K562 (cell line): Measurements from ENCODE around the gene SEC16A. TPM values are rescaled to one million over a fixed set of nuclear protein-coding genes. Genes with fewer than 3 reads are reported as not detected.
A peak's percentile ranks its signal among the peaks of the same experiment; 100 is the strongest.

Experiments
- ATAC-seq: fragments of 200-7000 bp; cut with Tn5 transposase; 3 replicates; pipeline ENCODE4 v1.9.1; 2020; ENCODE audit warnings: moderate library complexity
- BruUV-seq: library from RNA; stranded (reverse); fragments of 400-500 nt; replicated peaks from 2 replicates; lab custom pipeline; 2021; lab: Mats Ljungman, UMichigan
- CTCF ChIA-PET: fragments of 300-600 bp; formaldehyde crosslinking; extraction: SDS; loops from one replicate; lab custom pipeline; 2021; ENCODE audit warnings: low intra/inter-chr PET ratio; lab: Yijun Ruan, JAX
- POLR2A ChIA-PET: fragments of 300-600, 350-650 bp; sonication (Branson Sonifier 250); formaldehyde crosslinking; extraction: SDS; loops from one replicate; lab custom pipeline; 2021; ENCODE audit warnings: antibody characterized with exemption, inconsistent platforms; lab: Yijun Ruan, JAX
- DNase-seq, 4 experiments: peaks; one replicate each; pipeline versions ENCODE4 v3.0.0 to v3.0.0-alpha.2; 2011 to 2018; ENCODE audit warnings: low spot score in 3 of 4, mixed read lengths in 3 of 4; ENCODE audit errors: extremely low read depth in 1 of 4
- FAIRE-seq: peaks from 2 replicates; lab custom pipeline; 2011; peaks lifted over from hg19 to GRCh38; lab: Jason Lieb, UNC
- H2AFZ ChIP-seq: 2 replicates; pipeline ENCODE4 v1.6.0; 2011; ENCODE audit warnings: low read depth, low read length, control low read depth, inconsistent platforms
- H3K27ac ChIP-seq: fragments of 200-600 bp; 3 replicates; pipeline ENCODE4 v1.8.0; 2011; ENCODE audit warnings: low read depth, mild to moderate bottlenecking, control low read depth, inconsistent platforms, low read length, moderate library complexity, mixed read lengths; ENCODE audit errors: extremely low read depth
- H3K27me3 ChIP-seq, 2 experiments: fragments of 300-600 bp in 1 of 2; 2 replicates in 1 of 2; 3 replicates in 1 of 2; pipeline versions ENCODE4 v1.6.0 to v1.8.0; 2011; ENCODE audit warnings: inconsistent platforms in 2 of 2, low read length in 2 of 2, mild to moderate bottlenecking in 1 of 2, mixed read lengths in 1 of 2, moderate library complexity in 1 of 2; ENCODE audit not compliant: control insufficient read depth in 2 of 2, insufficient read depth in 2 of 2
- H3K36me3 ChIP-seq: fragments of 300-600 bp; 3 replicates; pipeline ENCODE4 v1.8.0; 2011; ENCODE audit warnings: mild to moderate bottlenecking, low read length, inconsistent platforms; ENCODE audit not compliant: control insufficient read depth, insufficient read depth
- H3K4me1 ChIP-seq, 2 experiments: fragments of 200-600 bp in 1 of 2; replicated peaks in 1 of 2; 2 replicates in 1 of 2; 3 replicates in 1 of 2; pipeline versions ENCODE4 v1.5.1 to v1.8.0; 2011; ENCODE audit warnings: inconsistent platforms in 2 of 2, low read length in 2 of 2, mild to moderate bottlenecking in 1 of 2, mixed read lengths in 1 of 2, moderate library complexity in 1 of 2; ENCODE audit not compliant: control insufficient read depth in 2 of 2, insufficient read depth in 2 of 2
- H3K4me2 ChIP-seq: 2 replicates; pipeline ENCODE4 v1.6.1; 2011; ENCODE audit warnings: low read length, control low read depth, inconsistent platforms, mixed read lengths; ENCODE audit not compliant: insufficient read depth
- H3K4me3 ChIP-seq: fragments of 200-600 bp; sonication (generic), shearing (Covaris generic); 2 replicates; pipeline ENCODE4 v1.5.1; 2016; ENCODE audit warnings: control low read depth, inconsistent platforms
- H3K79me2 ChIP-seq: fragments of 200-600 bp; 3 replicates; pipeline ENCODE4 v1.8.0; 2011; ENCODE audit warnings: low read length, inconsistent platforms; ENCODE audit not compliant: control insufficient read depth, insufficient read depth
- H3K9ac ChIP-seq, 2 experiments: 2 replicates each; pipeline versions ENCODE4 v1.6.0 to v1.6.1; 2011; ENCODE audit warnings: low read depth in 2 of 2, low read length in 2 of 2, control low read depth in 1 of 2, inconsistent platforms in 1 of 2, mild to moderate bottlenecking in 1 of 2, mixed read lengths in 1 of 2; ENCODE audit not compliant: insufficient read depth in 1 of 2
- H3K9me1 ChIP-seq: one replicate; pipeline ENCODE4 v1.6.0; 2011; ENCODE audit warnings: inconsistent platforms, mild to moderate bottlenecking, low read length, moderate library complexity; ENCODE audit not compliant: control insufficient read depth, insufficient read depth
- H3K9me3 ChIP-seq: replicated peaks from 2 replicates; pipeline ENCODE4 v1.5.1; 2011; ENCODE audit warnings: low read depth, low read length, inconsistent platforms; ENCODE audit not compliant: control insufficient read depth, insufficient read depth
- H4K20me1 ChIP-seq: replicated peaks from 2 replicates; pipeline ENCODE4 v1.6.1; 2011; ENCODE audit warnings: low read length, inconsistent platforms, mixed read lengths; ENCODE audit not compliant: control insufficient read depth, insufficient read depth
- ARID3B ChIP-seq: fragments of 250-450 bp; sonication (Bioruptor Pico); IDR thresholded peaks from 2 replicates; pipeline ENCODE4 v1.4.0; 2020; ENCODE audit warnings: borderline replicate concordance
- CTBP1 ChIP-seq: fragments of 450-650 bp; IDR thresholded peaks from 2 replicates; pipeline ENCODE4 v1.6.1; 2016; ENCODE audit warnings: borderline replicate concordance
- HDAC6 ChIP-seq: IDR thresholded peaks from 2 replicates; pipeline ENCODE4 v1.6.1; 2012; ENCODE audit warnings: low read depth, mild to moderate bottlenecking, control low read depth, inconsistent platforms, low read length, moderate library complexity
- MCM7 ChIP-seq, 2 experiments: fragments of 450-650 bp; IDR thresholded peaks; 2 replicates each; pipeline ENCODE4 v1.6.1; 2016 to 2018
- MEF2D ChIP-seq: conservative IDR thresholded peaks from 2 replicates; pipeline ENCODE4 v1.6.1; 2016; ENCODE audit warnings: low read depth, missing genetic modification characterization, missing compliant biosample characterization
- PCBP2 ChIP-seq: fragments of 200-400 bp; formaldehyde crosslinking; IDR thresholded peaks from 2 replicates; pipeline ENCODE4 v1.6.1; 2018; ENCODE audit warnings: low read length, low read depth, mild to moderate bottlenecking, moderate library complexity; ENCODE audit not compliant: poor library complexity, severe bottlenecking
- RB1 ChIP-seq: fragments of 450-650 bp; IDR thresholded peaks from 2 replicates; pipeline ENCODE4 v1.6.1; 2017; ENCODE audit warnings: low read depth, mild to moderate bottlenecking
- RCOR1 ChIP-seq, 2 experiments: IDR thresholded peaks; 2 replicates each; pipeline ENCODE4 v1.6.1; 2012; ENCODE audit warnings: low read depth in 2 of 2, low read length in 2 of 2, borderline replicate concordance in 1 of 2, improper control_type of control experiment in 1 of 2
- SETDB1 ChIP-seq: IDR thresholded peaks from one replicate; pipeline ENCODE4 v1.6.1; 2012; ENCODE audit warnings: low read length, control low read depth, inconsistent platforms
- TSHZ1 ChIP-seq: fragments of 250-450 bp; sonication (Bioruptor Pico); IDR thresholded peaks from 2 replicates; pipeline ENCODE4 v1.4.0; 2020; ENCODE audit warnings: mild to moderate bottlenecking, moderate library complexity
- YY1 ChIP-seq, 3 experiments: IDR thresholded peaks; 2 replicates each; pipeline ENCODE4 v1.6.1; 2011; ENCODE audit warnings: low read length in 2 of 3, mild to moderate bottlenecking in 2 of 3, moderate library complexity in 2 of 3, borderline replicate concordance in 1 of 3, control low read depth in 1 of 3, low read depth in 1 of 3; ENCODE audit not compliant: insufficient read depth in 3 of 3, insufficient replicate concordance in 2 of 3, control insufficient read depth in 1 of 3, insufficient read length in 1 of 3; ENCODE audit errors: extremely low read depth in 1 of 3
- ZNF224 ChIP-seq: sonication (generic); formaldehyde crosslinking; IDR thresholded peaks from 2 replicates; pipeline ENCODE4 v1.8.0; 2022; ENCODE audit warnings: mild to moderate bottlenecking, missing genetic modification reagents
- ZNF282 ChIP-seq: sonication (generic); formaldehyde crosslinking; IDR thresholded peaks from 2 replicates; pipeline ENCODE4 v1.8.1; 2023; ENCODE audit warnings: missing genetic modification reagents
- ZNF57 ChIP-seq: fragments of 450-650 bp; formaldehyde crosslinking; IDR thresholded peaks from 2 replicates; pipeline ENCODE4 v1.4.0; 2020; ENCODE audit warnings: mild to moderate bottlenecking, moderate library complexity
- ZNF764 ChIP-seq: fragments of 250-450 bp; sonication (Bioruptor Pico); IDR thresholded peaks from 2 replicates; pipeline ENCODE4 v1.4.0; 2020; ENCODE audit warnings: low read depth, mild to moderate bottlenecking, moderate library complexity
- WGBS: fragments of 100-300 bp; shearing (Covaris generic); methylation state at CpG from one replicate; pipeline ENCODE4 v1.1.6; 2016; ENCODE audit warnings: low coverage, mixed read lengths; ENCODE audit not compliant: insufficient coverage; ENCODE audit errors: missing lambda C conversion rate; 5-methylcytosine and 5-hydroxymethylcytosine counted together
- in situ Hi-C: fragments of 300-500 bp; cut with MboI; formaldehyde crosslinking; loops from 4 replicates; pipeline ENCODE4 v1.15.0; 2018; ENCODE audit warnings: inconsistent platforms, mixed read lengths
- intact Hi-C: fragments of 100-400 bp; cut with micrococcal nuclease; formaldehyde crosslinking; loops from 2 replicates; pipeline ENCODE4 v1.14.2; 2022
- polyA plus RNA-seq, 8 experiments: library from polyadenylated mRNA; depleted of rRNA in 4 of 8; stranded (reverse) in 5 of 8; unstranded in 3 of 8; fragments of >200 nt; fragmentation: Nextera tagmentation in 2 of 8; fragmentation: Illumina TruSeq in 1 of 8; extraction: Ambion mirVana in 2 of 8; extraction: Trizol in 1 of 8; gene quantifications; 2 replicates each; pipeline versions ENCODE4 v1.2.1 to v1.2.3, GENCODE V29; 2011 to 2014; ENCODE audit warnings: inconsistent platforms in 1 of 8, missing spikeins in 1 of 8
- total RNA-seq, 7 experiments: library from RNA; depleted of rRNA in 6 of 7; stranded (reverse); fragments of >200 nt in 6 of 7; fragmentation: Illumina TruSeq in 2 of 7; extraction: Trizol in 2 of 7; gene quantifications; 2 replicates each; pipeline versions ENCODE4 v1.2.1 to v1.2.3, GENCODE V29; 2011 to 2021; ENCODE audit warnings: low replicate concordance in 1 of 7

SEC16A gene
- total and polyA plus RNA-seq, 9 of the 15 experiments (the other 6 are each of a cell fraction or from before 2014, with no cell fraction given), result 8.3 to 62.8 (median 14.0) TPM

DNA sequence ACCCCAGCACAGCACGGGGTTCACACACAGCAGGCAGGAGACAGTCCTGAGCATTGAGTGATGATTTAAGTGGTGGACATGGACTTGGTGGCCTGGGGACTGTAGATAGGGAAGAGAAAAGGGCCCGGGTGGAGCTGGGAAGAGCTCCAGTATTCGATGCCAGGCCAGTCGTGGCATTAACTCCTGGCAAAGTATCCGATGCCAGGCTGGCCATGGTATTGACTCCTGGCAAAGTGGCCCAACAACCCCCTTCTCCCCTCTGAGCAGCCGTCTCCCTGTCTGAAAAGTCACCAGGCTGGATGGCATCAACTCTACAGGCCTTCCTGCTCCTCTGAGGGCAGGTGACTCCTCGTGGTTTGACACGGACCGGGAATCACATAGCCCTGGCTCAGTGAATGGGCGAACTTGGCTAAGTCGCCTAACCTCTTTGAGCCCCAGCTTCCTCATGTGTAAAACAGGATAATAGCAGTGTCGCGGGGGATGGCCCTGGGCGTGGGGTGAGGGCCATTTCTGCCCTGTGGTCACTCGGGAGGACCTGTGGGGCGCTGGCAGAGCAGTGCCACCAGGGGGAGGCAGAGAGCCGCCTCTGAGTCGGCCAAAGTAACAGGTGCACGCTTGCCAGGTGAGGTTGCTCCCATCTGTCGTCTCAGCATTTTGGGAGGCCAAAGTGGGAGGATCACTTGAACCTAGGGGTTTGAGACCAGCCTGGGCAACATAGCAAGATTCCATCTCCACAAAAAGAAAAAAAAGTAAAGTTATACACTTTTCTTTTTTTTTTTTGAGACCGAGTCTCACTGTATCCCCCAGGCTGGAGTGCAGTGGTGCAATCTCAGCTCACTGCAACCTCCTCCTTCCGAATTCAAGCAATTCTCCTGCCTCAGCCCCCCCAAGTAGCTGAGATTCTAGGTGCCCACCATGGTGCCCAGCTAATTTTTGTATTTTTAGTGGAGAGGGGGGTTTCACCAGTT lies 5.7 kb upstream of the SEC16A start:
- WGBS, result 7% methylated on average over 21 of the region's 22 CpGs
- H3K4me2 ChIP-seq, result no peak overlapping the region
- ATAC-seq (peak; percentile 78), FAIRE-seq (peak; percentile 70), DNase-seq (peak; percentile 59 to 74 (median 67))
- no peak overlapping the region for H3K9ac ChIP-seq
- H3K27ac ChIP-seq, result no peak overlapping the region
- H3K4me1 ChIP-seq, result peaks cover 8 to 35% of the 10 kb centered on the region in 2 experiments
- H3K9me3 ChIP-seq, result no peaks in the 10 kb centered on the region
- H4K20me1 ChIP-seq, result peaks cover 10% of the 10 kb centered on the region
- POLR2A ChIA-PET, result interaction anchor here (0.9 to 1.3 kb wide), 4 partner anchors 39 to 143 kb away, joined by 3 to 4 read pairs (median 3); no protein-coding TSS in a partner anchor
- H3K36me3 ChIP-seq, result no peaks in the 10 kb centered on the region
- H3K79me2 ChIP-seq, result no peaks in the 10 kb centered on the region
- BruUV-seq, result no TSS peak
- intact Hi-C loops (loop anchor here (5.0 kb wide), 1 partner anchor 204 kb away; no protein-coding TSS in a partner anchor), in situ Hi-C loops (no loop called here)
- H3K9me1 ChIP-seq, result no peaks in the 10 kb centered on the region
- H3K4me3 ChIP-seq, result no peak overlapping the region
- peaks cover 0 to 31% of the 10 kb centered on the region in 2 experiments; a peak in 3 of 5 replicates for H3K27me3 ChIP-seq
- H2AFZ ChIP-seq, result 0 out of 2 replicates have a peak overlapping the region, but pooled peaks have one; percentile 47
- CTCF ChIA-PET, result interaction anchor here (0.7 to 7.1 kb wide), 6 partner anchors 127 to 206 kb away, joined by 6 to 154 read pairs (median 10); no protein-coding TSS in a partner anchor
- TF ChIP-seq PCBP2, result no peak
- TF ChIP-seq HDAC6, result no peak
- peak; percentile 64; the same call in 1 of the 2 replicates for TF ChIP-seq CTBP1
- TF ChIP-seq ZNF224 (CRISPR knock-in tag), result no peak
- no peak for TF ChIP-seq MCM7 (IDR thresholded peaks at IDR 0.05)
- peak; percentile 89 for TF ChIP-seq RB1
- no peak for TF ChIP-seq ARID3B (CRISPR knock-in tag)
- TF ChIP-seq ZNF282, result no peak
- no peak for TF ChIP-seq ZNF764 (CRISPR knock-in tag)
- no peak for TF ChIP-seq TSHZ1
- peak in 1 of 3 experiments; percentile 26 for TF ChIP-seq YY1 (IDR thresholded peaks at IDR 0.05; ENCODE audit: borderline replicate concordance in 1 of 3, control insufficient read depth in 1 of 3, extremely low read depth in 1 of 3, insufficient read depth in 3 of 3, insufficient read length in 1 of 3, insufficient replicate concordance in 2 of 3, low read depth in 1 of 3, low read length in 2 of 3)
- 0 out of 4 replicates have a peak, but pooled peaks of 1 of the 2 experiments have one; percentile 21 for TF ChIP-seq RCOR1 (IDR thresholded peaks at IDR 0.05; ENCODE audit: borderline replicate concordance in 1 of 2, low read depth in 2 of 2, low read length in 2 of 2)
- no peak for TF ChIP-seq SETDB1
- no peak for TF ChIP-seq MEF2D (tag)
- no peak for TF ChIP-seq ZNF57 (CRISPR knock-in tag)
